C4-2B (cell line): ENCODE results near the gene ELP1.

Experiments
- CTCF ChIP-seq: fragments of 450-650 bp; conservative IDR thresholded peaks from 2 replicates; pipeline ENCODE4 v1.5.1; 2017; ENCODE audit warnings: mild to moderate bottlenecking
- ZFX ChIP-seq: fragments of 450-650 bp; IDR thresholded peaks from 2 replicates; pipeline ENCODE4 v1.6.1; 2017

GRCh38 chr9:108860354-108860753 lies 73.6 kb downstream of the ELP1 start:
- no peak for TF ChIP-seq CTCF
- TF ChIP-seq ZFX, result no peak
